ENCODE results near the gene KCTD16.

DNA sequence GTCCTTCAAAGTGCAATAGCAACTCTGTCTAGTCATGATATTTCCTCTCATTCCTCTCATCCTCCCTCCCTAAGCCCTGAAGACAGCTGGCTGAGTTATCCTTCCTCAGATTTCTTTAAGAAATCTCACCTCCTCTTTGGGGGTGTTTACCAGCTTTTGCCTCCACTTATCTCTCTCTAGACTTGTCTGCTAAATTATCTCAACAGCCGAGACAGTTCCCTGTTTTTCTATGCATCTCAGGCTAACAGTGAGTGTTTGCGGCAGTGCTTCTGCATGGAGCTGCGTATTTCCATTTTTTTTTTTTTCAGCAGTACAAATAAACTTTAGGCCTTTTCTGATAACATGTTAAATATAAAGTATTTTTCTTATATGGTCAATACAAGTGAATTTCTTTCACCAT lies 20.9 kb downstream of the KCTD16 start:
- no peak for TF ChIP-seq POLR2A (IDR thresholded peaks at IDR 0.05)
- TF ChIP-seq, protein P1, sequence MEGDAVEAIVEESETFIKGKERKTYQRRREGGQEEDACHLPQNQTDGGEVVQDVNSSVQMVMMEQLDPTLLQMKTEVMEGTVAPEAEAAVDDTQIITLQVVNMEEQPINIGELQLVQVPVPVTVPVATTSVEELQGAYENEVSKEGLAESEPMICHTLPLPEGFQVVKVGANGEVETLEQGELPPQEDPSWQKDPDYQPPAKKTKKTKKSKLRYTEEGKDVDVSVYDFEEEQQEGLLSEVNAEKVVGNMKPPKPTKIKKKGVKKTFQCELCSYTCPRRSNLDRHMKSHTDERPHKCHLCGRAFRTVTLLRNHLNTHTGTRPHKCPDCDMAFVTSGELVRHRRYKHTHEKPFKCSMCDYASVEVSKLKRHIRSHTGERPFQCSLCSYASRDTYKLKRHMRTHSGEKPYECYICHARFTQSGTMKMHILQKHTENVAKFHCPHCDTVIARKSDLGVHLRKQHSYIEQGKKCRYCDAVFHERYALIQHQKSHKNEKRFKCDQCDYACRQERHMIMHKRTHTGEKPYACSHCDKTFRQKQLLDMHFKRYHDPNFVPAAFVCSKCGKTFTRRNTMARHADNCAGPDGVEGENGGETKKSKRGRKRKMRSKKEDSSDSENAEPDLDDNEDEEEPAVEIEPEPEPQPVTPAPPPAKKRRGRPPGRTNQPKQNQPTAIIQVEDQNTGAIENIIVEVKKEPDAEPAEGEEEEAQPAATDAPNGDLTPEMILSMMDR (IDR thresholded peaks at IDR 0.05) = no peak

Measured in body of pancreas (tissue), 4 donors.